H9 (cell line): Measurements from ENCODE around the gene BRF1. TPM values are rescaled to one million over a fixed set of nuclear protein-coding genes. Genes with fewer than 3 reads are reported as not detected.
A peak's percentile ranks its signal among the peaks of the same experiment; 100 is the strongest.

Source experiments
- DNase-seq: peaks from one replicate; pipeline ENCODE4 v3.0.0-alpha.2; 2017
- H2AFZ ChIP-seq: one replicate; pipeline ENCODE4 v1.6.1; 2013; ENCODE audit warnings: mild to moderate bottlenecking, low read length, control low read depth, moderate library complexity
- H2AK5ac ChIP-seq: 2 replicates; pipeline ENCODE4 v1.6.1; 2013; ENCODE audit warnings: low read length, control low read depth, mixed read lengths; ENCODE audit not compliant: insufficient read length
- H2BK120ac ChIP-seq: one replicate; pipeline ENCODE4 v1.6.1; 2013; ENCODE audit warnings: low read depth, mild to moderate bottlenecking, low read length, control low read depth, inconsistent platforms; ENCODE audit not compliant: poor library complexity, severe bottlenecking
- H2BK12ac ChIP-seq: 2 replicates; pipeline ENCODE4 v1.6.1; 2013; ENCODE audit warnings: low read length, control low read depth, mixed read lengths, low read depth; ENCODE audit not compliant: insufficient read length
- H2BK15ac ChIP-seq: 2 replicates; pipeline ENCODE4 v1.6.1; 2013; ENCODE audit warnings: low read depth, low read length, control low read depth
- H2BK20ac ChIP-seq: one replicate; pipeline ENCODE4 v1.6.1; 2013; ENCODE audit warnings: low read depth, mild to moderate bottlenecking, low read length, control low read depth, inconsistent platforms; ENCODE audit not compliant: poor library complexity, severe bottlenecking
- H2BK5ac ChIP-seq: 2 replicates; pipeline ENCODE4 v1.6.1; 2013; ENCODE audit warnings: low read length, control low read depth, mixed read lengths; ENCODE audit not compliant: insufficient read length
- H3K14ac ChIP-seq: 2 replicates; pipeline ENCODE4 v1.6.1; 2013; ENCODE audit warnings: low read length, control low read depth; ENCODE audit not compliant: insufficient read depth
- H3K18ac ChIP-seq: 2 replicates; pipeline ENCODE4 v1.6.1; 2013; ENCODE audit warnings: low read depth, mild to moderate bottlenecking, mixed read lengths, low read length, control low read depth; ENCODE audit not compliant: insufficient read length
- H3K23ac ChIP-seq: 2 replicates; pipeline ENCODE4 v1.6.1; 2013; ENCODE audit warnings: low read length, control low read depth, mixed read lengths, low read depth; ENCODE audit not compliant: insufficient read length
- H3K23me2 ChIP-seq: 2 replicates; pipeline ENCODE4 v1.6.1; 2013; ENCODE audit warnings: low read depth, mild to moderate bottlenecking, mixed read lengths, low read length, control low read depth; ENCODE audit not compliant: insufficient read length, poor library complexity, severe bottlenecking
- H3K27ac ChIP-seq: 2 replicates; pipeline ENCODE4 v1.5.1; 2013; ENCODE audit warnings: low read length, control low read depth, mixed read lengths, low read depth; ENCODE audit not compliant: insufficient read length
- H3K27me3 ChIP-seq: 2 replicates; pipeline ENCODE4 v1.6.1; 2013; ENCODE audit warnings: low read length, control low read depth, inconsistent platforms; ENCODE audit not compliant: insufficient read depth
- H3K4ac ChIP-seq: 2 replicates; pipeline ENCODE4 v1.6.1; 2013; ENCODE audit warnings: low read depth, mild to moderate bottlenecking, control low read depth, inconsistent platforms, low read length, moderate library complexity
- H3K4me1 ChIP-seq: 2 replicates; pipeline ENCODE4 v1.6.1; 2013; ENCODE audit warnings: low read length, control low read depth, inconsistent platforms; ENCODE audit not compliant: insufficient read depth
- H3K4me2 ChIP-seq: 2 replicates; pipeline ENCODE4 v1.6.1; 2013; ENCODE audit warnings: low read length, control low read depth, mixed read lengths; ENCODE audit not compliant: insufficient read length, insufficient read depth
- H3K56ac ChIP-seq: 2 replicates; pipeline ENCODE4 v1.6.1; 2013; ENCODE audit warnings: low read depth, mild to moderate bottlenecking, mixed read lengths, low read length, control low read depth; ENCODE audit not compliant: insufficient read length
- H3K79me1 ChIP-seq: 2 replicates; pipeline ENCODE4 v1.6.1; 2013; ENCODE audit warnings: low read depth, mild to moderate bottlenecking, moderate library complexity, low read length, control low read depth, inconsistent platforms; ENCODE audit not compliant: insufficient read depth, poor library complexity, severe bottlenecking
- H3K79me2 ChIP-seq: 2 replicates; pipeline ENCODE4 v1.6.1; 2013; ENCODE audit warnings: low read length, control low read depth, inconsistent platforms; ENCODE audit not compliant: insufficient read depth
- H3K9ac ChIP-seq: 2 replicates; pipeline ENCODE4 v1.6.1; 2013; ENCODE audit warnings: low read length, control low read depth, mixed read lengths; ENCODE audit not compliant: insufficient read length; ENCODE audit errors: extremely low read depth
- H3K9me3 ChIP-seq: one replicate; pipeline ENCODE4 v1.6.1; 2013; ENCODE audit warnings: low read depth, low read length, inconsistent platforms; ENCODE audit not compliant: control insufficient read depth
- H3T11ph ChIP-seq: one replicate; pipeline ENCODE4 v1.6.1; 2013; ENCODE audit warnings: mild to moderate bottlenecking, low read length, control low read depth, inconsistent platforms
- H4K20me1 ChIP-seq: one replicate; pipeline ENCODE4 v1.6.1; 2013; ENCODE audit not compliant: control insufficient read depth, insufficient read length, insufficient read depth
- H4K5ac ChIP-seq: 2 replicates; pipeline ENCODE4 v1.6.1; 2013; ENCODE audit warnings: low read depth, mild to moderate bottlenecking, mixed read lengths, low read length, control low read depth; ENCODE audit not compliant: insufficient read length
- H4K8ac ChIP-seq: replicated peaks from 2 replicates; pipeline ENCODE4 v1.6.1; 2013; ENCODE audit warnings: low read length, control low read depth, mixed read lengths, low read depth; ENCODE audit not compliant: insufficient read length
- H4K91ac ChIP-seq: 2 replicates; pipeline ENCODE4 v1.6.1; 2013; ENCODE audit warnings: low read depth, mild to moderate bottlenecking, moderate library complexity, mixed read lengths, low read length, control low read depth; ENCODE audit not compliant: insufficient read length
- H3K27ac Mint-ChIP-seq, 3 experiments: 2 replicates in 2 of 3; 3 replicates in 1 of 3; pipeline ENCODE4 v1.8.0; 2020 to 2021; ENCODE audit warnings: mixed read lengths in 3 of 3, mild to moderate bottlenecking in 1 of 3, moderate library complexity in 1 of 3
- H3K27me3 Mint-ChIP-seq: 2 replicates; pipeline ENCODE4 v1.8.0; 2021; ENCODE audit warnings: low read depth, mild to moderate bottlenecking, moderate library complexity, mixed read lengths
- H3K36me3 Mint-ChIP-seq, 3 experiments: 2 replicates in 2 of 3; 3 replicates in 1 of 3; pipeline ENCODE4 v1.8.0; 2020 to 2021; ENCODE audit warnings: low read depth in 3 of 3, mixed read lengths in 3 of 3; ENCODE audit not compliant: insufficient read depth in 1 of 3
- H3K4me1 Mint-ChIP-seq, 2 experiments: 2 replicates each; pipeline ENCODE4 v1.8.0; 2020; ENCODE audit warnings: mixed read lengths in 2 of 2
- H3K4me3 Mint-ChIP-seq, 2 experiments: 2 replicates in 1 of 2; 3 replicates in 1 of 2; pipeline ENCODE4 v1.8.0; 2020 to 2021; ENCODE audit warnings: mild to moderate bottlenecking in 2 of 2, mixed read lengths in 2 of 2, moderate library complexity in 1 of 2
- H3K9me3 Mint-ChIP-seq, 2 experiments: 2 replicates in 1 of 2; 3 replicates in 1 of 2; pipeline ENCODE4 v1.8.0; 2020; ENCODE audit warnings: mild to moderate bottlenecking in 2 of 2, mixed read lengths in 2 of 2, moderate library complexity in 1 of 2
- CTCF ChIP-seq: fragments of 200-600 bp; sonication (generic); conservative IDR thresholded peaks from 3 replicates; pipeline ENCODE4 v1.8.0; 2021; ENCODE audit warnings: antibody characterized with exemption, mild to moderate bottlenecking
- WGBS: extraction: QIAGEN DNeasy Blood & Tissue Kit; methylation state at CpG from one replicate; pipeline ENCODE4 v1.1.7; 2013; ENCODE audit warnings: missing lambda C conversion rate, low lambda C conversion rate, mixed read lengths; ENCODE audit not compliant: insufficient read length; ENCODE audit errors: extremely low coverage; 5-methylcytosine and 5-hydroxymethylcytosine counted together
- total RNA-seq: library from RNA; stranded (reverse); gene quantifications from 2 replicates; pipeline ENCODE4 v1.2.1, GENCODE V29; 2021

BRF1 gene
- total RNA-seq, 1 experiment from 2014 or later, result 28.3 TPM

GRCh38 chr14:105307052-105307727, 6.4 kb upstream of the BRF1 start:
- no peak overlapping the region for H2AFZ ChIP-seq
- no peak for TF ChIP-seq CTCF
- H3K79me2 ChIP-seq, result no peaks in the 10 kb centered on the region
- H3K4me2 ChIP-seq, result no peak overlapping the region
- H3K23ac ChIP-seq, result no peak overlapping the region
- peaks cover 18 to 26% of the 10 kb centered on the region in 2 experiments for H3K4me1 Mint-ChIP-seq
- H3K27me3 Mint-ChIP-seq, result peaks cover 30% of the 10 kb centered on the region
- H4K5ac ChIP-seq, result no peak overlapping the region
- H3K9me3 Mint-ChIP-seq, result no peaks in the 10 kb centered on the region
- no peak overlapping the region for H4K8ac ChIP-seq
- no peak overlapping the region for H4K91ac ChIP-seq
- H3K9me3 ChIP-seq, result no peaks in the 10 kb centered on the region
- WGBS, result no CpG with 5 or more reads among the region's 4 CpGs
- no peak overlapping the region for H3K9ac ChIP-seq
- no peak overlapping the region for H3K4ac ChIP-seq
- H3K36me3 Mint-ChIP-seq, result no peaks in the 10 kb centered on the region
- H3K27me3 ChIP-seq, result no peaks in the 10 kb centered on the region
- no peak overlapping the region for H3K56ac ChIP-seq
- H3K79me1 ChIP-seq, result no peaks in the 10 kb centered on the region
- H3K18ac ChIP-seq, result no peak overlapping the region
- peak overlapping the region in 1 of 2 experiments; percentile 62; a peak in 1 of 5 replicates for H3K4me3 Mint-ChIP-seq
- peak overlapping the region in 1 of 3 experiments; percentile 49; a peak in 1 of 7 replicates for H3K27ac Mint-ChIP-seq
- H2AK5ac ChIP-seq, result no peak overlapping the region
- H2BK12ac ChIP-seq, result no peak overlapping the region
- H4K20me1 ChIP-seq, result no peaks in the 10 kb centered on the region
- no peaks in the 10 kb centered on the region; the same call in 1 of the 2 replicates for H3K4me1 ChIP-seq
- no peak overlapping the region for H3K27ac ChIP-seq
- DNase-seq, result peak; percentile 55
- H3K23me2 ChIP-seq, result no peaks in the 10 kb centered on the region
- H2BK5ac ChIP-seq, result no peak overlapping the region
- H3K14ac ChIP-seq, result no peak overlapping the region
- no peak overlapping the region for H3T11ph ChIP-seq
- no peak overlapping the region for H2BK120ac ChIP-seq
- H2BK15ac ChIP-seq, result no peak overlapping the region
- H2BK20ac ChIP-seq, result no peak overlapping the region
